Transverse colon (tissue), 4 donors: ENCODE measurements around the gene FAH. TPM values are rescaled to one million over a fixed set of nuclear protein-coding genes. Genes with fewer than 3 reads are reported as not detected.

Source experiments
- DNase-seq: peaks from one replicate; pipeline ENCODE4 v3.0.0-alpha.2; 2019
- H3K27ac ChIP-seq, 4 donors: fragments of 200-600 bp; sonication (generic); 2 replicates each; pipeline ENCODE4 v1.5.1; 2016 to 2018; ENCODE audit warnings: inconsistent platforms in 4 of 4
- H3K27me3 ChIP-seq: fragments of 200-600 bp; sonication (generic); 2 replicates; pipeline ENCODE4 v1.5.1; 2017; ENCODE audit warnings: inconsistent platforms
- H3K36me3 ChIP-seq, 4 donors: fragments of 200-600 bp; sonication (generic); 2 replicates each; pipeline ENCODE4 v1.5.1; 2017 to 2019; ENCODE audit warnings: inconsistent platforms in 4 of 4
- H3K4me1 ChIP-seq, 4 donors: fragments of 200-600 bp; sonication (generic); 2 replicates each; pipeline ENCODE4 v1.5.1; 2017 to 2020; ENCODE audit warnings: inconsistent platforms in 4 of 4
- H3K4me3 ChIP-seq, 4 donors: fragments of 200-600 bp; sonication (generic); 1 replicate in 1 of 4; 2 replicates in 3 of 4; pipeline versions ENCODE4 v1.5.1 to v1.6.1; 2017 to 2019; ENCODE audit warnings: inconsistent platforms in 4 of 4
- H3K9me3 ChIP-seq, 2 donors: fragments of 200-600 bp; sonication (generic); 2 replicates each; pipeline ENCODE4 v1.5.1; 2017 to 2019; ENCODE audit warnings: inconsistent platforms in 2 of 2
- CTCF ChIP-seq, 5 experiments: fragments of 200-600 bp in 3 of 5; fragments of 450-650 bp in 2 of 5; sonication (generic) in 3 of 5; IDR thresholded peaks; 1 replicate in 2 of 5; 2 replicates in 3 of 5; pipeline ENCODE4 v1.5.1; 2016 to 2017; ENCODE audit warnings: antibody characterized with exemption in 5 of 5, inconsistent platforms in 3 of 5, mild to moderate bottlenecking in 2 of 5, moderate library complexity in 1 of 5
- EP300 ChIP-seq: sonication (generic); formaldehyde crosslinking; IDR thresholded peaks from one replicate; pipeline ENCODE4 v1.6.1; 2017; ENCODE audit warnings: antibody characterized with exemption, low read depth
- POLR2A ChIP-seq: fragments of 450-650 bp; IDR thresholded peaks from one replicate; pipeline ENCODE4 v1.6.1; 2016; ENCODE audit warnings: antibody characterized with exemption, mild to moderate bottlenecking, moderate library complexity
- POLR2AphosphoS5 ChIP-seq, 3 donors: sonication (generic); formaldehyde crosslinking; IDR thresholded peaks; one replicate each; pipeline ENCODE4 v1.6.1; 2016; ENCODE audit warnings: antibody characterized with exemption in 3 of 3
- WGBS, 2 donors: methylation state at CpG; one replicate each; pipeline ENCODE4 v1.1.5; 2018; ENCODE audit warnings: low coverage in 1 of 2; 5-methylcytosine and 5-hydroxymethylcytosine counted together
- in situ Hi-C, 4 donors: fragments of 200-750 bp; cut with MboI; loops; one replicate each; pipeline versions ENCODE4 v1.15.0 to v1.15.1; 2017; ENCODE audit warnings: low sequenced_read_pairs in 3 of 4, low pct_ligation_motif_present in 1 of 4, low pct_unique_long_range_greater_than_20kb in 1 of 4
- intact Hi-C: fragments of 100-400 bp; cut with DNase I; formaldehyde crosslinking; loops from one replicate; pipeline ENCODE4 v1.15.1; 2023; ENCODE audit warnings: low total_unique reads
- total RNA-seq, 4 donors: library from RNA; depleted of rRNA; stranded (reverse); fragments of >200 nt; gene quantifications; one replicate each; pipeline ENCODE4 v1.1.0, GENCODE V29; 2016

FAH gene
- total RNA-seq, 4 donors from 2014 or later = 5.6 to 10.6 (median 8.7) TPM

DNA sequence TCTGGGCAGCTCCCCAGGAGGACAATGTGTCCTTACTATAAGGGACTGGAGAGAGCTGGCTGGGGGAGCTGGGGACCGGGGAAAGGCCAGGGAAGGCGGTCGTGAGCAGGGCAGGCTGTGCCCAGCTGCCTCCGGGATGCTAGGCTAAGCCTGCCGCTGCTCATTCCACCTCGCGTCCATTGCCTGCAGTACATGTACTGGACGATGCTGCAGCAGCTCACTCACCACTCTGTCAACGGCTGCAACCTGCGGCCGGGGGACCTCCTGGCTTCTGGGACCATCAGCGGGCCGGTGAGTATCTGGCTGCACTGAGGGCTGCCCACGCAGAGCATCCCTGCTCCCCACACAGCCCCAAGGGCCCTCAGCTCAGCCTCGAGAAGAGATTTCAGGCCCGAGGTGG lies 27.1 kb downstream of the FAH start:
- WGBS, 2 donors = 88% methylated on average over 15 of the region's 16 CpGs; no CpG with 5 or more reads in 1 of the 2 donors
- intact Hi-C loops (no loop called here), in situ Hi-C loops (loop anchor here in 1 of 4 donors (10.0 kb wide), 1 partner anchor 185 kb away; no protein-coding TSS in a partner anchor)
- no peaks in the 10 kb centered on the region for H3K4me1 ChIP-seq
- H3K27ac ChIP-seq = no peak overlapping the region
- no peaks in the 10 kb centered on the region for H3K36me3 ChIP-seq
- H3K4me3 ChIP-seq = no peak overlapping the region
- no peaks in the 10 kb centered on the region for H3K27me3 ChIP-seq
- TF ChIP-seq EP300 (no peak), POLR2AphosphoS5 (IDR thresholded peaks at IDR 0.05) (no peak), POLR2A (no peak), CTCF (IDR thresholded peaks at IDR 0.05) (no peak)
- no peak for DNase-seq
- H3K9me3 ChIP-seq = no peaks in the 10 kb centered on the region

DNA sequence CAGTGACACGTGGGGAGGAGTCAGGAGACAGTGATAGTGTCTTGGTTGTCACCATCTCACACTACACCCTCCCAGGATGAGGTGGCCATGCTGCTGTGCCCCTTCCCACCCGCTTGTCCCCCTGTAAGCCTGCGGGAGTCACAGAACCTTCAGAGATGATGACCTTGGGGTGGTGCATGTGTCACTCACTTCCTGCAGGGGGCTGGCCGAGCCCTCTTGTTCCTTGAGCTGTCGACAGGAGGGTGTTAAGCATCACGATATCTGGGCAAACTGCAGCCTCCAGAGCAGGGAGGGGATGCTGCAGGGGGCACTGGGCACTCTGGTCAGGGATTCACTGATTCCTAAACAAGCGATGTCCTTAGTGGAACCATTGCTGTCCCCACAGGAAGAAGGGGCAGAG lies 27.7 kb downstream of the FAH start:
- no peak for TF ChIP-seq POLR2AphosphoS5 (IDR thresholded peaks at IDR 0.05)
- TF ChIP-seq EP300 = no peak
- TF ChIP-seq POLR2A = no peak
- no peak for TF ChIP-seq CTCF (IDR thresholded peaks at IDR 0.05)
- intact Hi-C loops = no loop called here

DNA sequence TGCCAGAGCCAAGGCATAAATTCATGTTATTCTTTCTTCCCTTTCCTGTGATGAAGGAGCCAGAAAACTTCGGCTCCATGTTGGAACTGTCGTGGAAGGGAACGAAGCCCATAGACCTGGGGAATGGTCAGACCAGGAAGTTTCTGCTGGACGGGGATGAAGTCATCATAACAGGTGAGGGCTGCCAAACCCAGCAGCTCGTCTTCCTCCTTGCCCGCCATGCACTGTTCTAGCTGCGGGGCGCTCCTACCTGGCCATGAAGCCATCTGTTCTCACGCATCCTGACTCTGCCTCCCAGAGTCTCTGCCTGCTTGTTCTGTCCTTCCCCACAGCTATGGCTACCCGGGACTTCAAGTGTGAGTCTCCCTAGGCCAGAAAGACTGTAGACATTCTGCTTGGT lies 28.2 kb downstream of the FAH start:
- Histone ChIP-seq H3K36me3 (no peaks in the 10 kb centered on the region), H3K27me3 (no peaks in the 10 kb centered on the region), H3K4me1 (no peaks in the 10 kb centered on the region), H3K27ac (no peak overlapping the region), H3K4me3 (no peak overlapping the region), H3K9me3 (no peaks in the 10 kb centered on the region)
- no peak for DNase-seq
- 94% methylated on average over 10 of the region's 10 CpGs; no CpG with 5 or more reads in 1 of the 2 donors for whole genome bisulfite sequencing, 2 donors
- TF ChIP-seq CTCF (IDR thresholded peaks at IDR 0.05) (no peak), POLR2A (no peak), POLR2AphosphoS5 (IDR thresholded peaks at IDR 0.05) (no peak), EP300 (no peak)
- intact Hi-C loops = no loop called here
- in situ Hi-C loops = no loop called here

More for the DNA sequence above, 27.7 kb downstream of the FAH start:
- Histone ChIP-seq H3K4me1 (no peaks in the 10 kb centered on the region), H3K36me3 (no peaks in the 10 kb centered on the region), H3K27ac (no peak overlapping the region), H3K4me3 (no peak overlapping the region), H3K27me3 (no peaks in the 10 kb centered on the region), H3K9me3 (no peaks in the 10 kb centered on the region)
- 84% methylated on average over 7 of the region's 7 CpGs; no CpG with 5 or more reads in 1 of the 2 donors for WGBS, 2 donors
- in situ Hi-C loops = no loop called here
- no peak for DNase-seq

DNA sequence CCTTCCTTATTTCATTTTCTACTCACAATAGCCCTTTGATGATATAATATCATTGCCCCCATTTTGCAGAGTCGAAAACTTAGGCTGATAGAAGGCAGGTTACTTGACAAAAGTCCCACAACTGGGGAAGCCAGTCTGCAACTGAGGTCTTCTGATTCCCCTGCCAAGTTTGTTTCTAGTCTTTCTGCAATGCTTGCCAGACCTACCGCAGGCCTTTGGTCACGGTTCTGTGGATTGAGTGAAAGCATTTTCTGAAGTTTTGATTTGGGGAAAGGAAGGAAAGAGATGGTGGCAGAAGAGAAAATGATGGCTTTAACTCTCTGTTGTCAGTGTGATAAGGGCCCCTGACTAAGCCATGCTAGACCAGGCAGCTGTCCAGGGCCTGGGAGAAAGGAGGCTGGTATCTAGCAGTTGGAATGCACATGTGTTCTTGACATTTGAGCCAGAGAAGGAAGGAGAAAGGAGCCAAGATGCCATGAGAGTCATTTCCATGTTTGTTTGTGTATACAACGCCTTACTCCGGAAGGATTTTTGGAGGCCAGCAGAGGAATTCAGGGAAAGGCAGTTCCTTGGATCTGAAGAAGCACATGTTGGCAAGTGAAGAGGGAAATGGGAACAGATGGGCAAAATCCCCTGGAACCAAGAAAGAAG lies 29.9 kb downstream of the FAH start:
- Histone ChIP-seq H3K27me3 (no peaks in the 10 kb centered on the region), H3K27ac (no peak overlapping the region), H3K4me1 (no peaks in the 10 kb centered on the region), H3K4me3 (no peak overlapping the region), H3K9me3 (no peaks in the 10 kb centered on the region), H3K36me3 (no peaks in the 10 kb centered on the region)
- intact Hi-C loops = no loop called here
- in situ Hi-C loops = no loop called here
- 73 to 75% methylated on average over 5 of the region's 5 CpGs for WGBS, 2 donors
- TF ChIP-seq POLR2A (no peak), POLR2AphosphoS5 (IDR thresholded peaks at IDR 0.05) (no peak), EP300 (no peak), CTCF (IDR thresholded peaks at IDR 0.05) (no peak)
- no peak for DNase-seq
